Measurements from ENCODE around the gene ZC2HC1B. TPM values are rescaled to one million over a fixed set of nuclear protein-coding genes. Genes with fewer than 3 reads are reported as not detected.

ZC2HC1B gene
- total and polyA plus RNA-seq, 2 donors from 2014 or later = not detected

GRCh38 chr6:143894655-143895054, 30.4 kb downstream of the ZC2HC1B start:
- no peak for DNase-seq
- H3K4me3 ChIP-seq (ENCODE audit: low read length in 3 of 3) = no peak overlapping the region
- H3K9ac ChIP-seq (ENCODE audit: low read length in 3 of 3) = no peak overlapping the region
- intact Hi-C loops (cut with DNase I) = no loop called here
- peak; percentile 15 for FAIRE-seq
- no peaks in the 10 kb centered on the region for H3K36me3 ChIP-seq (ENCODE audit: control insufficient read depth in 2 of 3, insufficient read depth in 3 of 3, low read length in 3 of 3)
- TF ChIP-seq, protein P1, sequence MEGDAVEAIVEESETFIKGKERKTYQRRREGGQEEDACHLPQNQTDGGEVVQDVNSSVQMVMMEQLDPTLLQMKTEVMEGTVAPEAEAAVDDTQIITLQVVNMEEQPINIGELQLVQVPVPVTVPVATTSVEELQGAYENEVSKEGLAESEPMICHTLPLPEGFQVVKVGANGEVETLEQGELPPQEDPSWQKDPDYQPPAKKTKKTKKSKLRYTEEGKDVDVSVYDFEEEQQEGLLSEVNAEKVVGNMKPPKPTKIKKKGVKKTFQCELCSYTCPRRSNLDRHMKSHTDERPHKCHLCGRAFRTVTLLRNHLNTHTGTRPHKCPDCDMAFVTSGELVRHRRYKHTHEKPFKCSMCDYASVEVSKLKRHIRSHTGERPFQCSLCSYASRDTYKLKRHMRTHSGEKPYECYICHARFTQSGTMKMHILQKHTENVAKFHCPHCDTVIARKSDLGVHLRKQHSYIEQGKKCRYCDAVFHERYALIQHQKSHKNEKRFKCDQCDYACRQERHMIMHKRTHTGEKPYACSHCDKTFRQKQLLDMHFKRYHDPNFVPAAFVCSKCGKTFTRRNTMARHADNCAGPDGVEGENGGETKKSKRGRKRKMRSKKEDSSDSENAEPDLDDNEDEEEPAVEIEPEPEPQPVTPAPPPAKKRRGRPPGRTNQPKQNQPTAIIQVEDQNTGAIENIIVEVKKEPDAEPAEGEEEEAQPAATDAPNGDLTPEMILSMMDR (IDR thresholded peaks at IDR 0.05; ENCODE audit: borderline replicate concordance, extremely low read depth, insufficient read depth) = no peak
- no peak overlapping the region for H3K27ac ChIP-seq (ENCODE audit: low read depth in 2 of 2, low read length in 2 of 2)
- no peaks in the 10 kb centered on the region for H3K4me1 ChIP-seq (ENCODE audit: control insufficient read depth in 2 of 3, insufficient read depth in 2 of 3, low read depth in 1 of 3, low read length in 3 of 3)
- no peaks in the 10 kb centered on the region for H3K9me3 ChIP-seq (ENCODE audit: control insufficient read depth in 2 of 3, insufficient read depth in 1 of 3, low read length in 3 of 3)
- no peaks in the 10 kb centered on the region for H3K27me3 ChIP-seq (ENCODE audit: control insufficient read depth, insufficient read depth, low read length)

GRCh38 chr6:143896126-143896860, 32.0 kb downstream of the ZC2HC1B start:
- no peaks in the 10 kb centered on the region for H3K36me3 ChIP-seq (ENCODE audit: control insufficient read depth in 2 of 3, insufficient read depth in 3 of 3, low read length in 3 of 3)

DNA sequence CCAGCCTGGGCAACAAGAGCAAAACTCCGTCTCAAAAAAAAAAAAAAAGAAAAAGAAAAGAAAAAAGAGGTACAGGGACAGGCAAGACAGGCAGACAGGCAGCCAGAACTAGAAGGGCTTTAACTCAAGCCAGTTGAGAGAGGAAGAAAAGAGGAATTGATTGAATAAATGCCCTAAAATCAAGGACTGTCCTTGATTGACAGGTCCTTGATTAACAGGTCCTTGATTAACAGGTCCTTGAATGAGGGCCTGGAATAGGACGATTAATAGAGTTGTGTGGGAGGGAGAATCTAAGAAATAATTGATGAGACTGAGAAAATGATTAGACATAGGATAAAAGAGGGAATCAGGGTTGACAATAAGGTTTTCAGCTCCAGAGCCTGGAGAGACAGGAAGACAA, 36.1 kb downstream of the ZC2HC1B start:
- DNase-seq (no peak), FAIRE-seq (no peak)
- H3K27me3 ChIP-seq (ENCODE audit: control insufficient read depth, insufficient read depth, low read length) = no peaks in the 10 kb centered on the region
- no peaks in the 10 kb centered on the region for H3K36me3 ChIP-seq (ENCODE audit: control insufficient read depth in 2 of 3, insufficient read depth in 3 of 3, low read length in 3 of 3)
- no peaks in the 10 kb centered on the region for H3K9me3 ChIP-seq (ENCODE audit: control insufficient read depth in 2 of 3, insufficient read depth in 1 of 3, low read length in 3 of 3)
- no peak overlapping the region for H3K9ac ChIP-seq (ENCODE audit: low read length in 3 of 3)
- no peak overlapping the region for H3K27ac ChIP-seq (ENCODE audit: low read depth in 2 of 2, low read length in 2 of 2)
- peaks cover 0 to 3% (median 0%) of the 10 kb centered on the region in 3 donors for H3K4me1 ChIP-seq (ENCODE audit: control insufficient read depth in 2 of 3, insufficient read depth in 2 of 3, low read depth in 1 of 3, low read length in 3 of 3)
- intact Hi-C loops (cut with DNase I) = no loop called here
- H3K4me3 ChIP-seq (ENCODE audit: low read length in 3 of 3) = no peak overlapping the region
- TF ChIP-seq, protein P1 (IDR thresholded peaks at IDR 0.05; ENCODE audit: borderline replicate concordance, extremely low read depth, insufficient read depth) = no peak

More at GRCh38 chr6:143896126-143896860, 32.0 kb downstream of the ZC2HC1B start:
- Histone ChIP-seq H3K4me3 (ENCODE audit: low read length in 3 of 3) (no peak overlapping the region), H3K9ac (ENCODE audit: low read length in 3 of 3) (no peak overlapping the region), H3K27me3 (ENCODE audit: control insufficient read depth, insufficient read depth, low read length) (no peaks in the 10 kb centered on the region), H3K9me3 (ENCODE audit: control insufficient read depth in 2 of 3, insufficient read depth in 1 of 3, low read length in 3 of 3) (no peaks in the 10 kb centered on the region), H3K4me1 (ENCODE audit: control insufficient read depth in 2 of 3, insufficient read depth in 2 of 3, low read depth in 1 of 3, low read length in 3 of 3) (no peaks in the 10 kb centered on the region), H3K27ac (ENCODE audit: low read depth in 2 of 2, low read length in 2 of 2) (no peak overlapping the region)
- intact Hi-C loops (cut with DNase I) = no loop called here
- DNase-seq (no peak), FAIRE-seq (no peak)
- TF ChIP-seq, protein P1 (IDR thresholded peaks at IDR 0.05; ENCODE audit: borderline replicate concordance, extremely low read depth, insufficient read depth) = no peak
